SK-N-DZ (cell line): ENCODE data around the gene ZNF783.

Experiments used
- DNase-seq: peaks from one replicate; pipeline ENCODE4 v3.0.0-alpha.2; 2015; ENCODE audit warnings: low spot score

ZNF783 gene

GRCh38 chr7:149280661-149281507, 18.9 kb downstream of the ZNF783 start:
- no peak for DNase-seq

- DNase-seq: no peak
These were observed 19.7 kb downstream of the ZNF783 start for GRCh38 chr7:149281508-149282330.

- no peak for DNase-seq
These were observed 20.3 kb downstream of the ZNF783 start for GRCh38 chr7:149282331-149282655.

GRCh38 chr7:149283321-149283720, 21.3 kb downstream of the ZNF783 start:
- no peak for DNase-seq

GRCh38 chr7:149284343-149284742, 22.3 kb downstream of the ZNF783 start:
- no peak for DNase-seq

GRCh38 chr7:149284850-149285585, 23.0 kb downstream of the ZNF783 start:
- peak; percentile 92 for DNase-seq

- DNase-seq: peak; percentile 55
These were observed 23.6 kb downstream of the ZNF783 start for GRCh38 chr7:149285603-149286002.

GRCh38 chr7:149286811-149287400, 24.9 kb downstream of the ZNF783 start:
- no peak for DNase-seq

GRCh38 chr7:149287622-149288021, 25.6 kb downstream of the ZNF783 start:
- DNase-seq: no peak

GRCh38 chr7:149289262-149289661, 27.3 kb downstream of the ZNF783 start:
- no peak for DNase-seq

- DNase-seq: no peak
These were observed 27.9 kb downstream of the ZNF783 start for GRCh38 chr7:149289856-149290255.

- no peak for DNase-seq
These were observed 29.2 kb downstream of the ZNF783 start for GRCh38 chr7:149291036-149291780.

- DNase-seq: no peak
These were observed 29.9 kb downstream of the ZNF783 start for GRCh38 chr7:149291781-149292461.

GRCh38 chr7:149292462-149292823, 30.4 kb downstream of the ZNF783 start:
- DNase-seq: no peak

GRCh38 chr7:149293338-149293737, 31.3 kb downstream of the ZNF783 start:
- DNase-seq: no peak

GRCh38 chr7:149293946-149294633, 32.1 kb downstream of the ZNF783 start:
- no peak for DNase-seq

GRCh38 chr7:149294634-149295480, 32.9 kb downstream of the ZNF783 start:
- no peak for DNase-seq

- no peak for DNase-seq
These were observed 33.5 kb downstream of the ZNF783 start for GRCh38 chr7:149295481-149295850.

GRCh38 chr7:149296368-149296767, 34.4 kb downstream of the ZNF783 start:
- DNase-seq: no peak
